Kidney epithelial cell (primary cell): ENCODE results near the gene NUP205. TPM values are rescaled to one million over a fixed set of nuclear protein-coding genes. Genes with fewer than 3 reads are reported as not detected.

Experiments used
- DNase-seq: peaks from one replicate; pipeline ENCODE4 v3.0.0-alpha.2; 2010; ENCODE audit warnings: low read depth
- H3K27me3 ChIP-seq: 2 replicates; pipeline ENCODE4 v1.6.0; 2011; ENCODE audit warnings: low read length; ENCODE audit not compliant: control insufficient read depth, insufficient read depth
- H3K36me3 ChIP-seq: 2 replicates; pipeline ENCODE4 v1.5.1; 2011; ENCODE audit warnings: low read length; ENCODE audit not compliant: control insufficient read depth, insufficient read depth
- H3K4me3 ChIP-seq: 2 replicates; pipeline ENCODE4 v1.5.1; 2011; ENCODE audit warnings: low read depth, mild to moderate bottlenecking, control low read depth, low read length
- total RNA-seq: library from RNA; depleted of rRNA; stranded (reverse); fragments of >200 nt; gene quantifications from 2 replicates; pipeline ENCODE4 v1.2.3, GENCODE V29; 2015
- TF ChIP-seq, protein P1 (sequence below): IDR thresholded peaks from 2 replicates; pipeline ENCODE4 v1.5.1; 2011; ENCODE audit warnings: mild to moderate bottlenecking, moderate library complexity, low read length, control low read depth, inconsistent platforms; ENCODE audit not compliant: insufficient read depth, poor library complexity, severe bottlenecking

The NUP205 gene
- total RNA-seq, 1 donor from 2014 or later, result 58.1 TPM

DNA sequence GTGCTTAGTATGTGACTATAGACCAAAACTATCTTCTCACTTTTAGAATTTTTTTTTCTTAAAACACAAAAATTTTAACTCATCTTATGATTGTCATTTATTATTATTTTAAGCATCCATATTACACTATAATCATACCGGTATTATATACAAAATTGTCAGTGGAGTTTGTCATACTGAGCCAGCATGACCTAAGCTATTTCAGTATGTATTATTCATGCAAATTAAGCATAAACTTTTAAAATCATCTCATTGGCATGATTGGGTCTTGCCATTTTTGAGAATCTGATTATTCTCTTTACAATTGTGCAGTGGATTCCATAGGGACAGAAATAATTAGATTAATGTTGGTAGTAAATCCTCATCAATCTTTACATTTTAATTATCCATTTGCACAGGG lies 58.4 kb downstream of the NUP205 start:
- H3K36me3 ChIP-seq, result no peaks in the 10 kb centered on the region
- TF ChIP-seq, protein P1, sequence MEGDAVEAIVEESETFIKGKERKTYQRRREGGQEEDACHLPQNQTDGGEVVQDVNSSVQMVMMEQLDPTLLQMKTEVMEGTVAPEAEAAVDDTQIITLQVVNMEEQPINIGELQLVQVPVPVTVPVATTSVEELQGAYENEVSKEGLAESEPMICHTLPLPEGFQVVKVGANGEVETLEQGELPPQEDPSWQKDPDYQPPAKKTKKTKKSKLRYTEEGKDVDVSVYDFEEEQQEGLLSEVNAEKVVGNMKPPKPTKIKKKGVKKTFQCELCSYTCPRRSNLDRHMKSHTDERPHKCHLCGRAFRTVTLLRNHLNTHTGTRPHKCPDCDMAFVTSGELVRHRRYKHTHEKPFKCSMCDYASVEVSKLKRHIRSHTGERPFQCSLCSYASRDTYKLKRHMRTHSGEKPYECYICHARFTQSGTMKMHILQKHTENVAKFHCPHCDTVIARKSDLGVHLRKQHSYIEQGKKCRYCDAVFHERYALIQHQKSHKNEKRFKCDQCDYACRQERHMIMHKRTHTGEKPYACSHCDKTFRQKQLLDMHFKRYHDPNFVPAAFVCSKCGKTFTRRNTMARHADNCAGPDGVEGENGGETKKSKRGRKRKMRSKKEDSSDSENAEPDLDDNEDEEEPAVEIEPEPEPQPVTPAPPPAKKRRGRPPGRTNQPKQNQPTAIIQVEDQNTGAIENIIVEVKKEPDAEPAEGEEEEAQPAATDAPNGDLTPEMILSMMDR, result no peak
- DNase-seq, result no peak
- H3K27me3 ChIP-seq, result no peaks in the 10 kb centered on the region
- no peak overlapping the region for H3K4me3 ChIP-seq

DNA sequence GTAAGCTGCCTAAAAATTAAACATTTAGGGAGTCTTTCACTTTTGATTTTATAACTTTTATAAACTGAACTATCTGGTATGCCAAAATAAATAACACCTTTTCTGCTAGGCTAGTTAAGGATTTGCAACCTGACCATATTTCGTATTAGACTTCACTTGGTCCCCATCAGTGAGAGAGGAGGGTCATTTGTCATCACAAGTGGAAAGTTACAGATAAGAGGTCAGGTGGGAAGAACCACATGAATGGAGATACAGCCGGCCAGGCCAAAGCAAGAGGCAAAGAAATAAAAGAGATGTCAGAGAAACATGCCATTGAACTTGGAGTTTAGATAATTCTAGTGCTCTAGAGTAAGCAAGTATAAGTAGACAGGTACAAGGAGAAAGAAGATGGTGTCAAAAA lies 60.1 kb downstream of the NUP205 start:
- no peaks in the 10 kb centered on the region for H3K36me3 ChIP-seq

DNA sequence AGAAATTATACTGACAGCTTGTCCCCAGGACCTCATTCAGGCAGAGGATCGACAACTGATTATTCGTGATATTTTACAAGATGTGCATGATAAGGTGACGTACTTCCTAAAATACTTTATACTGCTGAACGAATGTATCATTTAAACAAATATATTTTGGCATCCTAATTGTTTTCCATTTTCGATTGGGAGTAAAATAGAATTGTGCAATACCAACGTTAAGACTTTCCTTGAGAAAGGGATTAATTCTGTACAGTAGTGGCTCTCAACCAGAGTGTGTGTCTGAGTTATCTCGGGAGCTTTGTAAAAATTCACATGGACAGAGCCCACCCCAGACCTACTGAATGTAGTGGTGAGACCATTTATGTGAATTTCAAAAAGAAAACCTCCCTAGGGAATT lies 60.8 kb downstream of the NUP205 start:
- TF ChIP-seq, protein P1, result no peak
- Histone ChIP-seq H3K4me3 (no peak overlapping the region), H3K27me3 (no peaks in the 10 kb centered on the region), H3K36me3 (no peaks in the 10 kb centered on the region)
- DNase-seq, result no peak

More for the DNA sequence above, 60.1 kb downstream of the NUP205 start:
- no peaks in the 10 kb centered on the region for H3K27me3 ChIP-seq
- H3K4me3 ChIP-seq, result no peak overlapping the region
- TF ChIP-seq, protein P1, result no peak
- no peak for DNase-seq

DNA sequence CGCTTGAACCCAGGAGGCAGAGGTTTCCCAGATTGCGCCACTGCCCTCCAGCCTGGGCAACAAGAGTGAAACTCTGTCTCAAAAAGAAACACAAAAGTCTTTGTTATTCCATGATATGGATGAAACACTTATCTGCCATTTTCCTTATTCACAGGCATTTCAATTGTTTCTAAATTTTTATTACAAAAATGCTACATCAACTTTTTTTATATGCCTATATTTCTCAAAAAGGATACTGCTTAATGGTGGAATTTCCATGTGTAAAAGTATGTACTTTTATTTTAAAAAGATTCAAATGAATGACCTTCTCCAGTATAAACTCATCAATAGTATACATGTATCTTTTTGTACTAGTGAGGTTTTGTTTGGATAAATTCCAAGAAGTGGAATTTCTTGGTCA lies 62.7 kb downstream of the NUP205 start:
- H3K36me3 ChIP-seq, result no peaks in the 10 kb centered on the region

DNA sequence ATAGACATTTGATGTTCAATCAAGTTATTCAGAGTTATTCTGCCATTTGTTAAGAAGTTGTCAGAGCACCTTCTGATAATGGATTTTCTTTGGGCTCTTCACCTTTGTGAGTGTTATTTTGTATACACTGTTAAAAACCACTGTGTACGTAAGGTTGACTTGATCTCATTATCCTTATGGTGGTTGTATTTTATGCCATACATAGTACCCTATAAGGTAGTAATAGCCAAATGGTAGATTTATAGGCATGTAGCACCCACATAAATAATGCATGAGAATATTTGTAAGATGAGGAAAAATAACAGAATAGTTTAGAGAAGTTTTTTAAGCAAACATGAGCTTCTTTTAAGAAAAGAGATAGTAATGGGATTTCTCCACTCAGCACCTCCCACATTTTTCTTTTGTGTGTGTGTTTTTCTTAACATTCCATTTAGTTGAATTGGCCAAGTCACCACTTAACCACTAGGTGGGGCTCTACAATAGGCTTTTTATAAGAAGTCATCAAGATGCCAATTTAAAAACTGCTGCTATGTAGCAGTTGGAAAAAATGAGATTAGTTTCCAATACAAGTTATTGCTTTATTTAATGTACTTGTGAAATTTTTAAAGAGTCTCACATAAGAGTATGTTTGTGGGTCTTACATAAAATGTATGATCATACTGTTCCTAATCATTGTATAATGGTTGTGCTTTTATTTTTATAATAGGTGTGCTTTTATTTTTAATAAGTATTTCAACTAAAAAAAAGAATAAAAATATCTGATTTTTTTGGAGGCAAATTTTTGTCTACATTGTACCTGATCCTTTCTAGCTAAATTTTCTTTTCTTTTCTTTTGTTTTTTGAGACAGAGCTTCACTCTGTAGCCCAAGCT lies 63.5 kb downstream of the NUP205 start:
- DNase-seq, result peak; percentile 69
- TF ChIP-seq, protein P1, result peak; percentile 84
- Histone ChIP-seq H3K4me3 (no peak overlapping the region), H3K36me3 (no peaks in the 10 kb centered on the region), H3K27me3 (no peaks in the 10 kb centered on the region)

More for the DNA sequence above, 62.7 kb downstream of the NUP205 start:
- DNase-seq, result no peak
- TF ChIP-seq, protein P1, result no peak
- Histone ChIP-seq H3K27me3 (no peaks in the 10 kb centered on the region), H3K4me3 (no peak overlapping the region)
